HG02610 (cell line): ENCODE measurements around the gene XPNPEP1.

Experiments
- ATAC-seq: cut with Tn5 transposase; IDR thresholded peaks from one replicate; pipeline ENCODE4 v1.9.1; 2021; ENCODE audit warnings: mild to moderate bottlenecking, moderate library complexity; ENCODE audit not compliant: unreplicated experiment

XPNPEP1 gene

GRCh38 chr10:109871476-109871875 is 51.8 kb downstream of the XPNPEP1 start:
- no peak for ATAC-seq

- no peak for ATAC-seq
Measured at GRCh38 chr10:109866995-109867635, 56.2 kb downstream of the XPNPEP1 start.

GRCh38 chr10:109866168-109866994 is 56.9 kb downstream of the XPNPEP1 start:
- no peak for ATAC-seq

DNA sequence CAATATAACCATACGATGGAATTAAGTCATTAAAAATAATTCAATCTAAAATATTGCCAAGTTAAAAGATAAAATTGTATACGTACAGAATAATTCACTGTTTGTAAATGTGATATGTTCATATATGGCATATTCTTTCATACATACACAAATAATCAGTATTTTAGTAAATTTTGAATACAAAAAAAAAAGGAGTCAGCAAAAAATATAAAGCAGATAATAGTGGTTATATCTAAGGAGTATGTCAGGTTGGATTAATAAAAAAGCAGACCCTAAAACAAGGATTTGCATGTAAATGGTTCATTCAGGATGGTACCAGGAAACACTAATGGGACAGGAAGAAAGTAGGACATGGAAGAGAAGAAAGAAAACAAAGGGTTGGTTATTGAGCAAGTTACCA is 59.5 kb downstream of the XPNPEP1 start:
- ATAC-seq, result no peak

DNA sequence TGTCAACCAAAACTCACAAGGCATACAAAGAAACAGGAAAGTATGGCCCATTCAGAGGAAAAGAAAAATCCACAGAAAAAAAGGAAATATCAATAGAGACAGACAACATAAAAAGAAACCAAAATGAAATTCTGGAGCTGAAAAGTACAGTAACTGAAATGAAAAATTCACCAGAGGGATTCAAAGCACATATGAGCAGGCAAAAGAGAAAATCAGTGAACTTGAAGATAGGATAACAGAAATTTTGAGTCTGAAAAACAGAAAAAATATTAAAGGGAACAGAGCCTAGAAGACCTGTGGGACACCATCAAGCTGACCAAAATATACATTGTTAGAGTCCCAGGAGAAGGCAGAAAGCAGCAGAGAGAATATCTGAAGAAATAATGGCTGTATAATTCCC is 60.6 kb downstream of the XPNPEP1 start:
- ATAC-seq, result no peak

- no peak for ATAC-seq
Measured at GRCh38 chr10:109862041-109862440, 61.3 kb downstream of the XPNPEP1 start.

- ATAC-seq, result no peak
Measured at GRCh38 chr10:109861081-109861480, 62.2 kb downstream of the XPNPEP1 start.

- no peak for ATAC-seq
Measured at GRCh38 chr10:109859221-109859620, 64.1 kb downstream of the XPNPEP1 start.

GRCh38 chr10:109855746-109856145 is 67.6 kb downstream of the XPNPEP1 start:
- no peak for ATAC-seq

DNA sequence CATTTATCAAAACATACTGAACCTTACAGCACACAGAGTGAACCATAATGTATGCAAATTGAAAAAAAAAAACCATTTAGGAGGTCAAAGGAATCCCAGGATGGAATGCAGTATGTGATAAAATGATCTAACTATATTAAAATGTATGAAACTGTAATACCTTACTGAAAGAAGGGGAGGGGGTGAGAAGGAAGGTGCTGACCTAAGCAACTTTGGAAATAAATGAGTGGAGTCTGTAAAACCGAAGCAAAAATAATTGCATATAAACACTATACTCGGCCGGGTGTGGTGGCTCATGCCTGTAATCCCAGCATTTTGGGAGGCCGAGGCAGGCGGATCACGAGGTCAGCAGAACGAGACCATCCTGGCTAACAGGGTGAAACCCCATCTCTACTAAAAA is 69.4 kb downstream of the XPNPEP1 start:
- ATAC-seq, result no peak

DNA sequence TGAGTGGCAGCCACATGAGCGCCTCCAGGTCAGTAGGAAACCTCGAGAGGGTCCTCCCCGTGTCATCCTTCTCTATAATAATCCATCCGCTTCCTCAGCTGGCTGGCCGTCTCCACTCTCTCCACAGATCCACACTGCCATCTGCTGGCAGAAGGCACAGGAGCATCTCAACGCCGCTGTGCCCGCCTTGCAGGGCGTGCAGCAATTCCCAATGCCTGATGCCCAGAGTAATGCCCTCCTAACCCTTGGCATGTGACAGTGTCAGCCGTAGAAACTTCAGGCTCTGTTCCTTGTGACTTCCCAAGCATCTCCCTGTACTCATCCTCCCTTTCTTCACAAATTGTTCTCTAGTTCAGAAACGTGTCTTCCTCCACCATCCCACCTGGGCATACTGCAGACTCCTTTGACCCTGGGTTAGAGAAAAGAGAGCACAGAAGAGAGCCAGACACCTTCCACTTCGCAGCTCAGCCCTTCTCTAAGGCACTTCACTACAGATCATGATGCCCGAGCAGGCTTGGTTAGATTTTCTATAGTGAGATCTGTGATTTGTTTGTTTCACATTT is 70.8 kb downstream of the XPNPEP1 start:
- peak; percentile 94 for ATAC-seq

- ATAC-seq, result no peak
Measured at GRCh38 chr10:109851616-109852474, 71.5 kb downstream of the XPNPEP1 start.

GRCh38 chr10:109846832-109847231 is 76.5 kb downstream of the XPNPEP1 start:
- ATAC-seq, result no peak

DNA sequence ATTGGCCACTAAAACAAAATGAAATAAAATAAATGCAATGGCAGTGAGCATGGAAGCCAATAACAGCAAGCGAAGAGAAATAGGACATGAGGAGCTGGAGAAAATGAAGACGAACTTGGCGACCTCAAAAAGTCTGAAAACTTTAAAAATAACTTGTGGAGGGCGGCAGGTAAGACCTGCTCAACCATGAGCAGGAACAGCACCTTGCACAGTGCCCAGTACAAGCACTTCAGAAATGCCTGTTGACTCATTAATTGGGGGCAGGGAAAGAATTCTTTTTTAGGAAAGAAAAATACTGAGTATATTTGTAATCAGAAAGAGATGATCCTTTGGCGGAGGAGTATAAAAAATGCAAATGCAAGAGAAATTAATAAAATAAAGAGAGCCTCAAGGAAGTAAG is 78.0 kb downstream of the XPNPEP1 start:
- ATAC-seq, result no peak

GRCh38 chr10:109838592-109839244 is 84.6 kb downstream of the XPNPEP1 start:
- no peak for ATAC-seq

DNA sequence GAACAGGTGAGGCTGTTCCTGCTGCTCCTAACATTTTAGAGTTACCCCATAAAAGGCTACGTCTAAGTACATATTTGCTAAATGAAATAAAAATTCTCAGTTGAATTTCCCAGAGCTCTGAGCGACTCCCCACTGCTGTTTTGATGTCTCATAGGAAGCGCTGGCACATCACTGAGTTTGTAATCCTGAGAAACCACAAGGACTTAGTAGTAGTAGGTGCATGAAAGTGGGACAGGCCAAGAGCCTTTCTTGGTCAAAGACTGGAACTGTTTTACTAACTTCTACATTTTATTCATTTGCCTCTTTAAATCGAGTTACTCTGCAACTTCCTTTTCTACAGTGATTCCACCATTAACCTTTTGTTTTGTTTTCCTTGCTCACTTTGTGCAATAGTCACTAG is 85.9 kb downstream of the XPNPEP1 start:
- no peak for ATAC-seq

- ATAC-seq, result no peak
Measured at GRCh38 chr10:109835257-109835656, 88.1 kb downstream of the XPNPEP1 start.

DNA sequence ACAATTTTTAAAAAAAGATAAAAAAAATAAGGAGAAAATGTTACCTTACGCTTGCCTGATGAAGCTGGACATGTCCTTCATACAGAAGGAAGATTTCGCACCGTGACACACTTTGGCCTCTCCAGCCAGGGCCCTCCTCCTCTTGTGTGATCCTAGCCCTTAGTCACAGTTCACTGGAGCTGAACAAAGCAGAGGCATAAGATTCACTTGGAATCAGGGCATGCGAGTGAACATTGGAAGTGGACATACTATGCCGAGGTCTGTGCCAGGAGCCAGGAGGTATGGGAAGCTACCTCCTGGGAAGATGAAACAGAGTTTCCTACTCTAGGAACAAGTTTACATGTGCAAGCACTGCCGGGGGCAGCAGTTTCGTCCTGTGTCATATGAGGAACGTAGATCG is 91.5 kb downstream of the XPNPEP1 start:
- ATAC-seq, result no peak

DNA sequence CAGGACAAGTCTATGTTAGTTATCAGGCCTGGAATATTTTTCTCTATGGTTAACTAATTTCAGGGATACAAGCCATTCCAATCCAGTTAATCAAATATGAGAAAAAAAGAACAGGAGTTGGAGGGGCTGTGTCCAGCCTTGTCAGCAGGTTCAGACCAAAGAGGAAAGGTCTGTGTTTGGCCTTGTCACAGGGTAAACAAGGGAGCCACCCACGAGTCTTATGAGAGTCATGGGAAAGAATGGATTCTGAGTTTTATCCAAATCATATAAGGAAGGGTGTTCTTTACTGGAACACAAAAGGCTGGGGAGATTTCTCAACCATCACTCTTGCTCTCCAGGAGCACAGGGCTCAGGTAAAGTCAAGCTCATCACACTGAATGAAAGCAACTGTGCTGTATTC is 99.1 kb downstream of the XPNPEP1 start:
- ATAC-seq, result no peak

DNA sequence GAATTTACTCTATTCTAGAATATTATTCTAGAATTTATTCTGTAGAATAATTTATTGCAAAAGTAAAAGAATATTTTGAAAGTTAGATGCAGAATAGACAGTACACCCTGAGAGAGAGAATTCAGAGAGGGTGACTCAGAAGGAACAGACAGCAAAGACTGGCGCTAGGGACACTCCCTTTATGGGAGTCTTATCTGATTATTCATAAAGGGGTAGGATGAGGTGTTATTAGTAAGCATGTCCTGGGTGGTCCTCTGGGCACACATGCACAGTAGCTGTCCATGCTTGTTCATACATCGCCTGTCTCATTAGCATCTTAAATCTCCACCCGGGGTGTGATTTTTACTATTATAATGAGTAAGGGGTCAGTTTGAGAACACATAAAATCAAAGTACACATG is 100.1 kb downstream of the XPNPEP1 start:
- no peak for ATAC-seq

DNA sequence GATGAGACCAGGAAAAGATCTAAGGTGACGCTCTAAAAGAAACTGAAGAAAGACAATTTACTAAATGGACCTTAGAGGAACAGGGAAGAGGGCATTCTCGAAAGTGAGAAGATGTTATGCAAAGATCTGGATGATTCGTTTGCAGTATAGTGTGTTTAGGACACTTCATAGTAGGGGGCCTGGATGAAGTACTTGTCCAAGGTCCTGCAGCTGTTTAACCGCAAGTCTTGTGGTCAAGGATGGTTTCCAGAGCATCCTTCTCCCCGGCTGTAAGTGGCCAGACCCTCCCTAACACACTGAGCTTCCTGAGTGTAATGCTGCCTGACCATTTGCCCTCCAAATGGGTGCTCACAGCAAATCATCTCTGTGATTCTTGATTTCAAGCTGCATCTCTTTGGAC is 101.6 kb downstream of the XPNPEP1 start:
- ATAC-seq, result no peak
